ENCODE data around the gene TCERG1L. TPM values are rescaled to one million over a fixed set of nuclear protein-coding genes. Genes with fewer than 3 reads are reported as not detected.

The TCERG1L gene
- polyA plus RNA-seq, 1 experiment: not detected

DNA sequence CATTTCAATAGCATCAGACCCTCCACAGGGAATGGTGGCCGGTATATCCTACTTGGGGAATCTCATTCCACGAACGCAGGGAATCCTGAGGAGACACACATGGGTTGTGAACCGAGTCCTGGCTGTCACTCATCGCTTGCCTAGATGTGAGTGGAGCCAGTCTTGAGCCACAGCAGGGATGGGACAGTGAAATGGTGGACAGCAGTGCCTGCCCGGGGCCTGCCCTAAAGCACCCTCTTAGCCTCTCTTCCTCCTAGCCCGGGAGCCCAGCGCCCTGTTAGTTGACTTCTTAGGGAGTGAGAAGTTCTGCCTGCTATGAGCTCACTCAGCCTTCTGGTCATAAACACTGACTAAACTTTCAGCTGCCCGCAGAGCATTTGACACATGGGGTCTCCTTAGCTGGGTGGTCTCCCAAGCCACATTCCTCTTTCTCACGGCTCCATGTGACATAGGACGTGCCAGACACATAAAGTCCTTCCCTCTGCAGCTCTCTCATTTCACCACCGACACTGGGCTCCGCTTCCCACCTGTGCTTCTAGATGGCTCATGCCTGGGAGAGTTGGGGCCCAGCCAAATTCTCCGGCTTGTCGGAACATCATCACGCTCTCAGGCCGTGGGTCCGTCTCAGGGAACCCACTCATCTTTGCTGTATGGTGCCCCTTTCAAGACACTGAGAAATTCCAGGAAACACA is 60.9 kb downstream of the TCERG1L start:
- TF ChIP-seq, protein P1, sequence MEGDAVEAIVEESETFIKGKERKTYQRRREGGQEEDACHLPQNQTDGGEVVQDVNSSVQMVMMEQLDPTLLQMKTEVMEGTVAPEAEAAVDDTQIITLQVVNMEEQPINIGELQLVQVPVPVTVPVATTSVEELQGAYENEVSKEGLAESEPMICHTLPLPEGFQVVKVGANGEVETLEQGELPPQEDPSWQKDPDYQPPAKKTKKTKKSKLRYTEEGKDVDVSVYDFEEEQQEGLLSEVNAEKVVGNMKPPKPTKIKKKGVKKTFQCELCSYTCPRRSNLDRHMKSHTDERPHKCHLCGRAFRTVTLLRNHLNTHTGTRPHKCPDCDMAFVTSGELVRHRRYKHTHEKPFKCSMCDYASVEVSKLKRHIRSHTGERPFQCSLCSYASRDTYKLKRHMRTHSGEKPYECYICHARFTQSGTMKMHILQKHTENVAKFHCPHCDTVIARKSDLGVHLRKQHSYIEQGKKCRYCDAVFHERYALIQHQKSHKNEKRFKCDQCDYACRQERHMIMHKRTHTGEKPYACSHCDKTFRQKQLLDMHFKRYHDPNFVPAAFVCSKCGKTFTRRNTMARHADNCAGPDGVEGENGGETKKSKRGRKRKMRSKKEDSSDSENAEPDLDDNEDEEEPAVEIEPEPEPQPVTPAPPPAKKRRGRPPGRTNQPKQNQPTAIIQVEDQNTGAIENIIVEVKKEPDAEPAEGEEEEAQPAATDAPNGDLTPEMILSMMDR (IDR thresholded peaks at IDR 0.05; ENCODE audit: insufficient read depth, low read depth, low read length): no peak
- Histone ChIP-seq H3K36me3 (ENCODE audit: control insufficient read depth, insufficient read depth, low read length) (no peaks in the 10 kb centered on the region), H3K27me3 (ENCODE audit: control insufficient read depth, insufficient read depth, low read length) (no peaks in the 10 kb centered on the region), H3K4me3 (ENCODE audit: low read depth, low read length) (no peak overlapping the region)
- ChIA-PET POLR2A (no interaction called here), CTCF (no interaction called here)
- no peak for DNase-seq (ENCODE audit: low read depth)

DNA sequence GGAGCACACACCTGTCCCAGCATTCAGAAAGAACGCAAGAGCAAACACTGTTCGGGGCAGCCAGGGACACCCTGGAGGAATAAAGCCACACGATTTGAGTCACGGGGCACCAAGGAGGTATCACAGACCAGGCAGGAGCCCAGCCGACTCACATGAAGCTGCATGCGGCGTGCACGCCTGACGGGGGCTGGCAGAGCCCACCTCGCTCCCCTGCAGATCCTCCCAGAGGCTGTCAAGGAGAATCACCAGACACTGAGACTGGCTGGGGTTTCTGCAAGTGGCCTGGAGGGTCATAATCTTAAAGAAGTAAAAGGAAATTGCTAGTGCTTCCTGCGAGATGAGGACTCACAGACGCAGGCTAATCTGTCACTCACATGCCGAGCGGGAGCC is 61.6 kb downstream of the TCERG1L start:
- H3K4me3 ChIP-seq (ENCODE audit: low read depth, low read length): no peak overlapping the region

DNA sequence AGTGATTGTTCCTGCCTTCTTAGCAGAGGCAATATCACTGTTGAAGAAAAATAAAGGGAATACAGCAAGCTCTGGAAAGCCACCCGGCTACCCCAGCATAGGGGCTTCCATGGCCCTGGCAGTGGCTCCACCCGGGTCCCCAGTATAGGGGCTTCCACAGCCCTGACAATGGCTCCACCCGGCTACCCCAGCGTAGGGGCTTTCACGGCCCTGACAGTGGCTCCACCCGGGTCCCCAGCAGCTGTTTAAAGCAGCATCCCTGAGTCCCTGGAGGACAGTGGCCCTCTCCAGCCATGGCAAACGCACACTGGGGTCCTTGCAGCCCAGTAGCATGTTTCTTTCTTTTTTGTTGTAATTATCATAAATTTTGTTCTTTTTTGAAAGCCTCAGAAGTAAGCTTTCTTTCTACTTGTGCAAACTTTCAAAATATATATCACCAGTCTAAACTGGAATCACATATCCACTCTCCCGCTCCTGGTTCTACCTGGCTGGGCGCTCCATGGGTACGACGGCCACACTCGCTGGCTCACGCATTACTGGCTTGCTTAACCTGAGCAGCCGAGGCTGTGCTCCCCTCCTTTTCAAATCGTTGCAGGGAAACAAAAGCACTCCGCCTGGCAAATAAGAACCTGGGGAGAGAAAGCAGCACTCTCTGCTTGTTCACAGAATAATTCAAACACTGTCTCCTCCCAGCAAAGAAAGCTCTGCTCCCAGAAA is 62.1 kb downstream of the TCERG1L start:
- POLR2A ChIA-PET: no interaction called here

More for the DNA sequence above, 61.6 kb downstream of the TCERG1L start:
- no peak for DNase-seq (ENCODE audit: low read depth)
- ChIA-PET POLR2A (no interaction called here), CTCF (no interaction called here)
- no peaks in the 10 kb centered on the region for H3K36me3 ChIP-seq (ENCODE audit: control insufficient read depth, insufficient read depth, low read length)
- H3K27me3 ChIP-seq (ENCODE audit: control insufficient read depth, insufficient read depth, low read length): no peaks in the 10 kb centered on the region
- TF ChIP-seq, protein P1 (IDR thresholded peaks at IDR 0.05; ENCODE audit: insufficient read depth, low read depth, low read length): no peak

DNA sequence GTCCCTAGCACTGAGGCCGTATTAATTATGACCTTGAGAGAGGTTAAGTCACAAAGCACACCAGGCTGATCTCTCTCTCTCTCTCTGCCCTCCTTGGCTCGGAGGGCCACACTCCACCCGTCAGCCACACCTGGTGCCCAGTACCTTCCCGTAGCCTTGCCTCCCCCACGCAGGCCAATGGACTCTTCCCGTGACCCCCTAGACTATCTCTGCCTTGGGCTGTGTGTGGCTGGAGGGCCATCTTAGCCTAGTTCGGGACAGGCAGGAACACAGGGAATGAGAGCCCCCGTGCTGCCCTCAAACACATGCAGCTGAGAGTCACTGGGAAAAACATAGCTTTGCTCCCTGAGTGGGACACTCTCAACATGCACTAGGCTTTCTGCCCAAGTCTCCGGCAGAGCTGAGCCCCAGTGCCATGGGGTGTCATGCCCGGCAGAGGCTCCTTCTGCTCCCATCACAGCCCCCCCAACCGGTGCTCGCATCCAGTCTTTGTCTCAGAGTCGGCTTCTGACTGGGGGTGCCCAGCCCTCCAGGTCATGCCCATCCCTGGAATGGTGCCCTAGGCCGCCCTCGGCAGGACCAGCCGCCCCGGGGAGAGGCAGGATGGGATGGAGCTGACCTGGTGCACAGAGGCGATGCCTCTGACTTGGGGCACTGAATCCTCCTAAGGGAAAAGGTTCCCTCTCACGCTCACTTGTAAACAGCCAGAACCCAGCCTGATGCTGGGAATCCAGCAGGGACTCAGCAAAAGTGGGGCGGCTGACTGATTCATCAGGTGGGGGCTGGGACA is 63.0 kb downstream of the TCERG1L start:
- no peaks in the 10 kb centered on the region for H3K27me3 ChIP-seq (ENCODE audit: control insufficient read depth, insufficient read depth, low read length)
- no peaks in the 10 kb centered on the region for H3K36me3 ChIP-seq (ENCODE audit: control insufficient read depth, insufficient read depth, low read length)
- ChIA-PET CTCF (no interaction called here), POLR2A (no interaction called here)
- H3K4me3 ChIP-seq (ENCODE audit: low read depth, low read length): no peak overlapping the region
- TF ChIP-seq, protein P1 (IDR thresholded peaks at IDR 0.05; ENCODE audit: insufficient read depth, low read depth, low read length): no peak
- DNase-seq (ENCODE audit: low read depth): no peak

More for the DNA sequence above, 62.1 kb downstream of the TCERG1L start:
- no peak for DNase-seq (ENCODE audit: low read depth)
- Histone ChIP-seq H3K4me3 (ENCODE audit: low read depth, low read length) (no peak overlapping the region), H3K36me3 (ENCODE audit: control insufficient read depth, insufficient read depth, low read length) (no peaks in the 10 kb centered on the region), H3K27me3 (ENCODE audit: control insufficient read depth, insufficient read depth, low read length) (no peaks in the 10 kb centered on the region)
- TF ChIP-seq, protein P1 (IDR thresholded peaks at IDR 0.05; ENCODE audit: insufficient read depth, low read depth, low read length): no peak
- CTCF ChIA-PET: no interaction called here

DNA sequence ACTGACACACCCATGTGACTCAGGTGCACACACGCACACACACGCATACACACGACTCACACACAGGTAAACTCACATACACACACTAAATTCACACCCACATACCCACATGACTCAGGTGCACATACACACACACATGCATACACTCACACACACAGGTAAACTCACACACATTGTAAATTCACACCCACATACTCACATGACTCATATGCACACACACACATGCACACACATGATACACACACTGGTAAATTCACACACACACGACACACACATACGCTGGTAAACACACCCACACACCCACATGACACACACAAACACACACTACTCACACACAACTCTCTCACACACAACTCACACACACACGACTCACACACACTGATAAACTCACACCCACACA is 63.6 kb downstream of the TCERG1L start:
- no peak for DNase-seq (ENCODE audit: low read depth)
- CTCF ChIA-PET: no interaction called here
- H3K36me3 ChIP-seq (ENCODE audit: control insufficient read depth, insufficient read depth, low read length): no peaks in the 10 kb centered on the region
- no peak overlapping the region for H3K4me3 ChIP-seq (ENCODE audit: low read depth, low read length)
- no peaks in the 10 kb centered on the region for H3K27me3 ChIP-seq (ENCODE audit: control insufficient read depth, insufficient read depth, low read length)
- TF ChIP-seq, protein P1 (IDR thresholded peaks at IDR 0.05; ENCODE audit: insufficient read depth, low read depth, low read length): no peak
- POLR2A ChIA-PET: no interaction called here

All from BJ (cell line).